NCI-H1417 (cell line): ENCODE data around the gene USP15.

Experiments
- DNase-seq, 3 experiments: peaks; one replicate each; lab custom pipeline; 2025; lab: John Stamatoyannopoulos, UW

Gene USP15

GRCh38 chr12:62259993-62260732 is at the start of gene USP15:
Gene USP15, plus strand, starts transcription at chr12:62260404. Its CDS starts 11 bp downstream, at chr12:62260415.
- DNase-seq: peak; percentile 96 to 98 (median 97)

GRCh38 chr12:62210422-62210821 is 49.8 kb upstream of the USP15 start:
- peak; percentile 6 to 57 (median 10) for DNase-seq

DNA sequence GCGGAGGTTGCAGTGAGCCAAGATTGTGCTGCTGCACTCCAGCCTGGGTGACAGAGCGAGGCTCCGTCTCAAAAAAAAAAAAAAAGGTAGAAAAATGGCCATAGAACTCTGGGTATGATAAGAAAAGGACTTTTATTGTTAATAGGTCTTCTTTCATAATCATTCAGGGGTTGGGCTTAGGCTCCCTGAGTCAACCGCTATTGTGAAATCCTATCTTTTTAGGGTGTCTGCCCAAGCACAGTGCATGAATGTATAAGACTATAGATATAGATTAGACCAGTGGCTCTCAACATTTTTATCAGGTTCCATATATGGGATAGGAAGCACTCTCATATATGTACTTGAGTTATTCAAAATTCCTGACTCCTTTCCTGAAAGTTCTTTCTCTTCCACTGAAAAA is 48.7 kb upstream of the USP15 start:
- no peak for DNase-seq

DNA sequence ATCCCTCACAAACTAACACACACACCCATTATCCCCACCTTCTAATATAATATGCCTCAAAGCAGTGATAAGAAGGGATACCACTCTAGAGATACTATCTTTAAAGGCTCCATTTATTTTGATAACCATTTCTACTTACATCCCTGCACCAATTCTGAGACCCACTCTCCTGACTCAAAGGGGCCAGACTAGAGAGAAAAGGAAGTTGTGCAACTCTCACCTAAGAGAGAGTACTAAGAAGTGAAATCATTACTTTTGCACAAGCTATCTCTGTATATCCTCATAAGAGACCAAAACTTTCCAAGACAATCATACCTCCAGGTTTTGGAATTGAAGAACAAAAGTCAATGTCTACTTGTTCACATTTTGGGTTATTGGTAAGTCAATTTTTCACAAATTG is 45.4 kb upstream of the USP15 start:
- no peak for DNase-seq

- no peak for DNase-seq
Measured at GRCh38 chr12:62215506-62215905, 44.7 kb upstream of the USP15 start.

DNA sequence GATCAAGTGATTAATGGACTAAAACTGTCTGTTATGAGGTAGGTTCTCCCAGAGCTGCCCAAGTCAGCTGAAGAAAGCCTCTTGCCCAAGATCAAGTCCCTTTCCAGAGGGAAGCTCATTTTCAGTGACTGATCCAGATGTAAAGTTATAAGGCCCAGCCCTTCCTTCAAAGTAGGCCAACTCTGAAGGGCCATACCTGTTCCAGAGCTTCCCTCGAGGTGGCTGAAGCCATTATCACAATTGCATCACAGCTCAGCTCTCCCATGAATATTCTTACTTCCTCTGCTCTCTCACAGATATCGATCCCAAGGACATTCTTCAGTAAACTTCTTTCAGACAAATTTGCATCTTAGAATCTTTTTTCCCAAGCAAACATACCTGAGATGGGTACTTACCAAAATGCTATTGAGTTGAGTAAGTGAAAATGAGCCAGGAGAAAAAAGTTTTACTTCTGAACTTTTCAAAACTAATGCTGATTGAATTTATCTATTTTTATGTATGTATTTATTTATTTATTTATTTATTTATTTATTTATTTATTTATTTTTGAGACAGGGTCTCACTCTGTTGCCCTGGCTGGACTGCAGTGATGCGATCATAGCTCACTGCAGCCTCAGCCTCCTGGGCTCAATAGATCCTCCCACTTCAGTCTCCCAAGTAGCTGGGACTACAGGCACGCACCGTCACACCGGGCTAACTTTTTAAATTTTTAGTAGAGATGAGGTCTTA is 42.6 kb upstream of the USP15 start:
- no peak for DNase-seq

GRCh38 chr12:62221107-62221506 is 39.1 kb upstream of the USP15 start:
- no peak for DNase-seq

- no peak for DNase-seq
Measured at GRCh38 chr12:62224601-62225000, 35.6 kb upstream of the USP15 start.

DNA sequence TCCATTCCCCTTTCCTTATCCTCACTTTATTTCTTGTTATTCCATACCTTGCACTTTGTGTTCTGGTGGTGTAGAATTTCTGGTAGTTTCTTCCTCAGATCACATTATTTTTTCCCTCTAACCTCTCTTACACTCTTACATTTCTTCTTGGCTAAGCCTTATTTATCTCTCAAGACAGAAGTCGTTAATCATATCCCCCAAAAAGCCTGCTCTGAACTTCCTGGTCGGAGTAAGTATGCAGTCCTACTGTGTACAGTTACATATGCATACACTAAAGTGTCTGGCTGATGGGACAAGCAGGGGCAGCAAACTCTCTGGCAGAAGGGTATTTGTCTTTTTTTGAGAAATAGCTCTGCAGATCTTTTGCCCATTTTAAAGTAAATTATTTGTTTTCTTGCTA is 33.1 kb upstream of the USP15 start:
- DNase-seq: no peak

- no peak for DNase-seq
Measured at GRCh38 chr12:62230652-62231051, 29.6 kb upstream of the USP15 start.

DNA sequence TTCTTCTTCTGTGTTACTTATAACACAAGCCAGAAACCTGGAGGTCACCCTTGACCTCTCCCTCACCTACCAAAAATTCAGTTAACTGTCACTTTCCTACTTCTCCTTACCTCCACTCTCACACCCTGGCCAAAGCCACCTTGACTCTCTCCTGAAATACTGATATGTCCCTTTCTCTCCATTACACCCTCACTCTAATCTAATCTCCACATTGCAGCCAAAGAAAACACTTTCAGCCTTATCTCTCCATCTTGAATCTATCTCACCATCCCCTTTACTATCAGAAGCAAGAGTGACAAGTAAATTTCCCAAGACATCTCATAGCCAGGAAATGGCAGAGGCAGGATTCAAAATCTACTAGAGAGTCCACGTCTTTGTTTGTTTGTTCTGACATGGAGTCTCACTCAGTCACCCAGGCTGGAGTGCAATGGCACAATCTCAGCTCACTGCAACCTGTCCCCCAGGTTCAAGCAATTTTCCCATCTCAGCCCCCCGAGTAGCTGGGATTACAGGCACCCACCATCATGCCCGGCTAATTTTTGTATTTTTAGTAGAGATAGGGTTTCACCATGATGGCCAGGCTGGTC is 28.0 kb upstream of the USP15 start:
- no peak for DNase-seq

GRCh38 chr12:62233805-62234204 is 26.4 kb upstream of the USP15 start:
- no peak for DNase-seq

DNA sequence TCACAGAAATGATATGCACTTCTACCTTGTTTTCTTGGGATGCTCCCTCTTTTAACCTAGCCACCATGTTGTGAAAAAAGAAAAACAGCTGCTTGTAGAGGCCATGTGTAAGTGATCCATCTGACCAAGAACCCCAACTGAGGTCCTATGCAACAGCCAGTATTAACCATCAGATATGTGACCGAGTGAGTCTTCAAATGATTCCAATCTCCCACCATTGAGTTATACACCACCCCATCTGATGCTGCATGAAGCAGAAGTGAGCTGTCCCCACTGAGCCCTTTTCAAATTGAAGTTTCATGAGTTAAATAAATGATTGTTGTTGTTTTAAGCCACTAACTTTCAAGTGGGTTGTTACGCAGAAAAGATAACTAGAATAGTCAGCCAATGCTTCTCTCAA is 20.6 kb upstream of the USP15 start:
- DNase-seq: no peak

- DNase-seq: no peak
Measured at GRCh38 chr12:62247281-62248045, 12.7 kb upstream of the USP15 start.

DNA sequence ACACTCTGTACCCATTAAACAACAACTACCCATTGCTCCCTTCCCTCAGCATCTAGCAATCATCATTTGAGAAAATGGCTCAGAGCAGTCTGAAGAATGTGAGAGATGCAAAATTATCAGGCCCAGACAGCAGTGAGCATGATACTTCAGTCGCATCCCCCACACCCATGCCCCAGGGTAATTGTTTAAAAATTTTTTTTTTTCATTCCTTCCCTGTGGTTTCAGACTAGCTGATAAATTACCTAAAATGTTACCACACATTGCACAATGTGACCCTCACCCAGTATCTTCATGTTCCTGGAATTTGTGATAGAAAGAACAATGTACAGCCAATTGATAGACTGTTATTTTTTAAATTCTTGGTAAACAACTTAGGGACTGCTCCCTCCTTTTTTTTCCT is 11.3 kb upstream of the USP15 start:
- DNase-seq: no peak

DNA sequence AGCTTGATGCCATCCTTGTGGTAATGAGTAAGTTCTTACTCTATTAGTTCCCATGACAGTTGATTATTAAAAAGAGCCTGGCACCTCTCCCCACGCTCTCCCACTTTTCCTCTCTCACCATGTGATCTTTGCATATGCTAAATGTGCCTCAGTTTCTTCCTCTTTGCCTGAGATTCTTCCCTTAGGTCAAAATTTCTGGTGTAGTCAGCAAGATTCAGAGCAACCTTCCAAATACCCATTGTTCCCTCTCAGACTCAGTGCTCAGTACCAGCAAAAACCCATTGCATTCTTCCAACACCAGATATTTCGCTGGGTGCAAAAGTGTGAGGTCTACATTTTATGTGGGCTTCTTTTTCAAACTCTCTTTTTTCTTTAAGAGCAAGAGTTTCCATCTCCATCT is 10.8 kb upstream of the USP15 start:
- no peak for DNase-seq

GRCh38 chr12:62250671-62251608 is 9.3 kb upstream of the USP15 start:
- DNase-seq: no peak

DNA sequence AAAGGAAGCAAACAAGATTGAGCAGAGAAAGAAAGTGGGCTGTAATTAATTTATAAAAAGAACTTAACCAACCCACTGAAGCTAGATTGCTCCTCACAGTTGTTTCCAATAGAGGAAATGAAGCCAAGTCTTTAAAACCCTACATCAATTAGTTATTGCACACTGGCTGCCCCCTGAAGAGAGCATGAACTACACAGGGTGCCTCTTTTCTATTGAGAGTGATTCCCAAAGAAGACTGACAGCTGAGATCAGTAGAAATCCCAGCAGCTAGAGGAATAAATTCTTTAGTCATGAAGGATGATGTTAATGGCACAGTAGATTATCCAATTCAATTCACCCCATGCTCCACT is 8.6 kb upstream of the USP15 start:
- DNase-seq: no peak

DNA sequence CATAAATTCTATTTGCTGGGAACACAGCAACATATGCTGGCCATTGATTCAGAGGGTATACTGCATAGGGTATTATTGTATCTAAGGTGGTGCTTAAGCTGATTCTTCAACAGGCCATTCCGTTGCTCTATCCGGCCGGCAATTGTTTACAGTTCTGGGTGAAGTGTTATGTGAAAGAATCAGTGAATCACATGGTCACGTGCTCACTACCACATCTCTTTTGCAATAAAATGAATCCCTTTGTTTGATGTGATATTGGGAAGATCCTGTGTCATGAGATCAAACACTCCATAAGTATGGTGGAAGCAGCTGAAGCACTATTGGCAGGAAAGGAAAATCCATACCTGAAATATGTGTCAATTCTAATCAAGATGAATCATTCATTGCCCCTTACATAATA is 7.6 kb upstream of the USP15 start:
- no peak for DNase-seq

GRCh38 chr12:62254967-62255366 is 5.2 kb upstream of the USP15 start:
- no peak for DNase-seq

DNA sequence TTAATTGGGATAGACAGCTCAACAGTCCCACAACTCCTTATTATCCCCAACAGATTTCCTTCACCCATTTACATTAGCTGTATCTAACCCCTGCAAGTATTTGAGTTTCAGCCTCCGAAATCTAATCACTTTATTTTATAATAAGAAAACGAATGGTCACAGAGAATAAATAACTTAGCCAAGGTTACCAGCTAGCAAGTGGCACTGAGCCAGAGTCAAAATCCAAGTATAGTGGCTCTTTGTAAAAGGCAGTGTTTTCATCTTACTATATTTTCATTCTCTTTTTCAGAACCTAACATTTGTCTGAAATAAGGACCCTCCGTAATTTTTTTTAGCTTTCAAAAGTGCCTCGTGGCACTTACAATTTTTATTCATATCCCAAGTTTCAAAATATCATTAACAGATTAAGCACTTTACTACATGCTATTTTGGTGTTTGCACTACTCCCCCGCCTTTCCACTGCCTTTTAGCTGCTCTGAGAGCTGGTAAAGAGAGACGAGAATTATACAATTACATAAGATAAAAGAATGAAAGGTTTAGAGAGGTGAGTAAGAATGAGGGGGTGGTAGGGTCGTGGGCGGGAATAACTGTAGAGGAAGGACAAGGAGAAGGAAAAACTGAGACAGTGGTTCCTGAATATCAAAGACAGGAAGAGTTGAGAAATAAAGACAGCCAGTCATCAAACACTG is 3.7 kb upstream of the USP15 start:
- DNase-seq: no peak
